T1000 (cell line): Measurements from ENCODE around the gene PPT2.
"Not testable (repeated sequence)": the region's sequence is repeated elsewhere in the genome, so short reads cannot be mapped to it uniquely, and the experiment has no call there.

Source experiments
- DNase-seq: peaks from one replicate; lab custom pipeline; 2025; ENCODE audit warnings: mixed read lengths; lab: John Stamatoyannopoulos, UW

The PPT2 gene

DNA sequence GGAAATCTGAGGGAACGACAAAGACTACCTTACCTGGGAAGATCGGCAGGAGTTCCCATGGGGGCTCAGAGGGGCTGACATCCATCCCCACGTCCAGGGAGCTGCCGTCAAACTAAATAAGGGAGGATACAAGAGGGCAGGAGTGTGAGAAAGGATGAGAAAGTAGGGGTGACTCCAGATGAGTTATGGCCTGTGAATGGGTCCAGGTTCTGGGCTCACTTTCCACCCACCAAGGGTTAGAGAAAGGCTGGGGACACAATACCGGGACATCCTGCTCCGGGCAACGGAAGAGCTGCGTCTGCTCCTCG, 26.6 kb upstream of the PPT2 start:
- DNase-seq = no peak

DNA sequence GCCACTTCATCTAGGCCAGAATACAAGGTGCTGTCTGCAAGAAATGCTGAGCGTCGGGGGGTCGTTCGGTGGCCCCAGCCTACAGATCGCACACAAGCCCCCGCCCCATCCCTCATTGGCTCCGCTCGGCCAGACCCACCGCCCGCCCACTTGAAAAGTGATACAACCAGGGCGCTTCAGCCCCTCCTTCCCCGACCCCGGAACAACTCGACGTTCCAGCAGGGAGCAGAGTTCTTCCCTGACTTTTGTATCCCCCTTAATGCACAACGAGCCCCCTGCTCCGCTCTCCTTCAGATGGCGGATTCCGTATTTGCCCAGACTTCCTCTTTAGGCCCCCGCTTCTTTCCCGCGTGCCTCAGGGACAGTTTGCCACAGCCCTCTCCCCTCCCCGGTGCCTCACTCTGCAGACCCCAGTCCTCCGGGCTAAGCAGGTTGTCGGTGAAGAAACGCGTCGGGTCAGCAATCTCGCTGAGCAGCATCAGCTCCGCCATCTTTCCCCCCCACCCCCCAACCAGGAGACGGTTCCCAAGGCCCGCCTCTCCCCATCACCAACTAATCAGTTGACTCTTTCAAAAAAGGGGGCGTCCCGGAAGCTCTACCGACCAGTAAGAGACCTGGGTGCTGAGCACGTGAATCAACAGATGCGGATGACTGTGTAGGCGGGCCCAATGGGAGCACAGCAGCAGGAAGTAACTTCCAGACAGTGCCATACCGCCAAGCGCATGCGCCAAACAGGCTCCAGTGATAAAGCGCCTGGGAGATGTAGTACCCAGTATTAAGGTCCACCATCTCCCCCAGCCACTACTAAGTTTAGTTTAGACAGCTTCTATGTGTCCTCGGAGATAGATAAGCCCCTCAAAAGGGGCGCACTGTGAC, 26.0 kb upstream of the PPT2 start, which contains the start of gene ATF6B:
ATF6B (minus strand) TSS at position 530 of the 876 bp plus-strand sequence; CDS start at position 491, 39 bp downstream.
- peak; percentile 95 for DNase-seq

DNA sequence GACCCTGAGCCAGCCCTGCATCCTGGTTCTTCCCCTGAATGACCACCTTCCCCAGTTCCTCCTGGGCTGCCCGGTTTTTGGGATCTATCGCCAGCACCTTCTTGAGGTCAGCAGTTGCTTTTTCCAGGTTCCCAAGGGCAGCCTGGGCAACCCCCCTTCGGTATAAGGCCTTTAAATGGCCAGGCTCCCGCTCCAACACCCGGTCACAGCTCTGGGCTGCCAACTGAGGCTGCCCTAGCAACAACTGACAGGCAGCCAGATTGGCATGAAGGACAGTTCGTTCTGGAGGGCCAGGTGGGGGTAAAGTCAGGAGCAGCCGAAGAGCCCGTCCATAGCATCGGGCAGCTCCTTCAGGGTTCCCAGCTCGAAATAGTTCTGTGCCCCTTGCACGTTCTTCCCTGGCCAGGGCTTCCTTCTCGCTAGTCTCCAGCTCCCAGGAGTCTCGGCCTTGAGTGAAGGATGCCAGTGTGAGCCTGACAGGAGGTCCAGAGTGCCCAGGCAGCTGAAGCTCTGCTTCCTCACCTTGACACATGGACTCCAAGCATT, 25.1 kb upstream of the PPT2 start:
- DNase-seq = no peak

DNA sequence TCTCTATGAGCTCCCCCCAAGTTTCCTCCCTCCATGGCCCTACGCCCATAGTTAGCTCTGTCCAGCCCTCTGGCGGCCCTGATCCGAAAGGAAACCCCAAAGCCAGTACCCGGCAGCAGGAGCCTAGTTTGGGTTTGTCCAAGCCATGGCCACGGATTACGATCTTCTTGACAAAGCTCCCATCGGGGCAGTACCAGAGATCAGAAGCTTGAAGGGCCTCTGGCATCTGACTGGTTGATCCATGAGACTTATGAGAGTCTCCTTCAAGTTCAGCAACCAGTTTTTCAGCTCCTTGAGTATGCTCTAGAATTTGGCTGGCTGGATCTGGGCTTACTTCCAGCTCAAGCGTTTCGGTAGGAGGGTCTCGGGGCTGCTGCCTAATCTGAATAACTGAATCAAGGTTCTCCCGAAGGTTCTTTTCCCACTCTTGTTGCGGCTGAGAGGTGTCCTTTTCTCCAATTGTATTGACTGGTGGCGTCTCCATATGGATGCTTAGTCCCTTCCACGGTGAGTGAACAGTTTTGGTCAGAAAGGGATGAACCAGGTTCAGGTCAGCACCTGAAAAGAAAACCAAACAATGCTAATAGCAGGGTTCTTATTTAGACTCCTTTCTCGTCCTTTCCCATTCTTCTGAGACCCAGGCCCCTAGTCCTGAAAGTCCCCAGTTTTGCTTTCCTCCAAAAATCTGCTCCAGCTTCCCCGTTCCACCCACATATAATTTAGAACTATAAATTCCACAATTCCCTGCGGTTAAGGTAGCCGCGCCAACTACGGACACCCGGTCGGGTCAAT, 24.4 kb upstream of the PPT2 start:
- no peak for DNase-seq

DNA sequence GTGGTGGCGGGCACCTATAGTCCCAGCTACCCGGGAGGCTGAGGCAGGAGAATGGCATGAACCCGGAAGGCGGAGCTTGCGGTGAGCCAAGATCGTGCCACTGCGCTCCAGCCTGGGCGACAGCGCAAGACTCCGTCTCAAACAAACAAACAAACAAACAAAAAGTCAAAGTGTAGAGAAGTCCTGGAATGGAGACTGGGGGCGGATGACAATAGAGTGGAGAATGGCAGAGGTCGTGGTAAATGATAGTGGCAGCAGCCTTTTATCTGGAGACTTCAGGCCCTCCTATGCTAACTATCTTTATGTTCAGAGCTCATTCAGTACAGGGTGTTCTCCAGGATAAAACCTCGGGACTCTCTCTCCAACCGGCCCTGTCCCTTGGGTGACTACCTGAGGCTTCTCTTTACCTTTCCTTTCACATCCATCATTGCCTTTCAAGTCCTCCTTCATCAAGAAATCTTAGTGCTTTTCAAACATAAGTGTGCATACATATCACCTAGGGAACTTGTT, 22.4 kb upstream of the PPT2 start:
- no peak for DNase-seq

DNA sequence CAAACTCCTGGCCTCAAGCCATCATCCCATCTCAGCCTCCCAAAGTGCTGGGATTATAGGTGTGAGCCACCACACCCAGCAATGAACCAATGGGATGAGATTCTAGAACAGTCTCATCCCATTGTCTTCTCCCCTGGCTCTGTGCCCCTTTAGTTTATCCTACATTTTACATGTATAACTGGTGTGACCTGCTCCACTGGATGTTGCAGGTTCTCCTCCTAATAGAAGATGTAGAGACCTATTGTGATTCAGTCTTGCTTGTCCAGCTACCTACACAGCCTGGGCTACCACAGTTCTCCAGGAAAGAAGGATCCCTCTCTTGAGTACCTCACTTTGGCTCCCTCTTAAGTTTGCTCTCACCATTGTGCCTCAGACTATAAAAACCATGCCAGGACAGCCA, 21.8 kb upstream of the PPT2 start:
- DNase-seq = no peak

DNA sequence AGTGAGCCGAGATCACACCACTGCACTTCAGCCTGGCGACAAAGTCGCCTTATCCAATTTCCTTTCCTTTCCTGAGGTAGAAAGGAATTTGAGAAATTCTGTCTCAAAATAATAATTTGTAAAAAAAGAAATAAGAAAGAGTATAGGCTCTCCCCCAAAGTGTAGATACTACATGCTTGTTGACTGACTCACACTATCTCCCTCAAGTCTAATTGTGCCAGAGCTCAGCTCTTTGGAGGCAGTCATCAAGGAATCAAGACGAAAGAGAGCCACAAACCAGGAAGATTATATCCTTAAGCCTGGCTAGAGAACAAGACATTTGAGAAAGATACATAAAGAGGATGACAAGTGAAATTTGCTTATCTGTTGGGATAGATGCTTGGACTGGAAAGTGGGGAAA, 20.2 kb upstream of the PPT2 start:
- no peak for DNase-seq

DNA sequence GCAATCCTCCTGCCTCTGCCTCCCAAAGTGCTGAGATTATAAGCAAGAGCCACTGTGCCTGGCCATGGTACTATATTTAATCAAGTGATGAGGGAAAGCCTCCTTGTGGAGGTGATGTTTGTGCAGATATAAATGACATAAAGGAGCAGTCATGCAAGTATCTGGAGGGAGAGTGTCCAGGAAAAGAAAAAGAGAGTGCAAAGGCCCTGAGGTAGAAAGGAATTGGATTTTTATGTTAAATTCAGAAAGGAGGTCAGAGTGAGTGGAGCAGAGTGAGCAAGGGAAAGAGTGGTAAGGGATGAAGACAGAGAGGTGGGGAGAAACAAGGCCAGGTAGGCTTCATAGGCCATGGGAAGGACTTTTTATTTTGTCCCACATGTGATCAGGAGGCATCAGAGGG, 16.5 kb upstream of the PPT2 start:
- no peak for DNase-seq

DNA sequence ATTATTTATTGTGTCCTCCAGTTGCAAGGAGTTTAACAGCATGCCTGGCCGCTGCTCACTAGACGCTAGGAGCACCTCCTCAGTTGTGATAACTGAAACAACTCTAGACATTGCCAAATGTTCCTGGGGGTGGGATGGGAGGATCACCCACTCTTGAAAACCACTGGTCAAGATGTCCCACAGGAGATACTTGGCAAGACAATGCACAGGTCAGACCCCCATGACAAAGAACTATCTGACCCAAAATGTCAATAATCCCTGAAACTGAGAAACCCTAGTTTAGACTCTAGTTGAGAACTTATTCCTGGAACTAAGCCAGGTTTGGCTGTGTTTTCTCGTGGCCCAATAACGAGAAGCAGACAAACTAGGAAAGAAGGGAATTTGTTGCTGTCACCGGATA, 14.4 kb upstream of the PPT2 start:
- no peak for DNase-seq

DNA sequence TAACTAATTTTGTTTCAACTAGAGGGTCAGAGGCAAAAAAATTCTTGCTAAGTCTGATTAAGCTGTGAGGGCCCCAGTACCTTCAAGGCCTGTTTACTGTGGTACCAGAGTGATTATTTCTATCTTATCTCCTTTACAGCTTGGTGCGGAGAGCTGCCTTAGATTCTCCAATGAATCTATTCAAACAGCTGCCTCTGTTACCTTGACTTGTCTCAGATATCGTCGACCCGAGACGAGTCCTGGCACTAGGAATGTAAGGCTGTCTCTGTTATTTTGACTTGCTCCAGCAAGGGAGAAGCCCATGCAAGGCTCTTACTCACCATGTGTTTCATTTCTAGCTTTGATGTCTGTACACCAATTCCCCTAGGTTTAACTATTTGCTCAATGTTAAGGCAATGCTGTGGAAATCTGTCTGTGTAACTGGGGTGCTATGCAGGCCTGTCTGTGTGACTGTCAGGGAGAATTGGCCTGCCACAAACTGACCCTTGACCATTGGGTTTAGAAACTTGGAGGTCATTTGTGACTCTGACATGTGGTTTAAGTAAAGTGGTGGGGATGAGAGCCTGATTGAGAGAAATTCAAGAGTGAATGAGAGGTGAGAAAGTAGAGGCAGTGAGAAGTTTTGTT, 13.4 kb upstream of the PPT2 start:
- DNase-seq = no peak

DNA sequence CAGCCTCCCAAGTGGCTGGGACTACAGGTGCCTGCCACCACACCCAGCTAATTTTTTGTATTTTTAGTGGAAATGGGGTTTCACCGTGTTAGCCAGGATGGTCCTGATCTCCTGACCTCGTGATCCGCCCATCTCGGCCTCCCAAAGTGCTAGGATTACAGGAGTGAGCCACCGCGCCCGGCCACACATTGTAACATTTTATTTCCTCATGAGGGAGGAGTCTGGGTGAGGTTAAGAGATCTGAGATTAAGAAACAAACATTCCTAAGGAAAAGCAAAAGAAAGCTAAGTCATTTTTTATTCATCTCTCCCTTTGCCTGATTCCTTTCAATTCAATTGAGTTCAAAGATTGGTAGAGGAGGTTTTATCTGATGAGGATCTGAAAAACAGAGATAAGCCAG, 9.7 kb upstream of the PPT2 start:
- not testable (repeated sequence) for DNase-seq

DNA sequence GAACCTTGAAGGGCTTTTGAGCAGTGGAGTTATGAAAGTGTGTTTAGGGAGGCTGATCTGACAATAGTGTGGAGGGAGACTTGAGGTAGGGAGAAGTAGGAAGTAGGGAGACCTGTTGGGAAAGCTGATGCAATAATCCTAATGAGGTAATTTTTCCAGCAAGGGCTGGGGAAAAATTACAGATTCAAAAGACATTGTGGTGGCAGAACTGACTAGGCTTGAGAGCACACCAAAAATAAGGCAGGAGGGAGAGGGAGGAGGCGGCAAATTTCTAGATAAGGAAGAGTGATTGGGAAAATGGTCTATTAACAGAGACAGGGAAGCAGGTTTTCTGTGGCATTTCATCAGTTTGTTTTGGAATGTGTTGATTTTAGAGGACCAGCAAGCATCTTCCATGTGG, 7.7 kb upstream of the PPT2 start:
- no peak for DNase-seq

DNA sequence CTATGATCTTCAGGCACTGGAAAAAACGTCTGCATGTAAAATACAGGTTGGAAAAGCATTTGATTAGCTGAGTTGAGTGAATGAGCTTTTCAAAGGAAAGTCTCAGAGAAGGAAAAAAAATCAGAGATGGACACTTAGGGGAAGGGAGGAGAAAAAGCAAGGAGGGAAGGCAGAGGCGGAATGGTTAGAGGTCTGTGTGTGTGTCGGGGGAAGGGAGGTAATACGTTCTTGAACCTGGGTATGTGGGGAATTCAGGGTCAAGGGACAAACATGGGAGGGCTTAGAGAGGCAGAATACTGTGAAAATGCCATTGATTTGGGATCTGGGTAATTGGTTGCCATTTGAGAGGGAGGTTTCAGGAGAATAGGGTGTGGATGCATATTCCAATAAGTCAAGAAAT, 7.3 kb upstream of the PPT2 start:
- DNase-seq = no peak

DNA sequence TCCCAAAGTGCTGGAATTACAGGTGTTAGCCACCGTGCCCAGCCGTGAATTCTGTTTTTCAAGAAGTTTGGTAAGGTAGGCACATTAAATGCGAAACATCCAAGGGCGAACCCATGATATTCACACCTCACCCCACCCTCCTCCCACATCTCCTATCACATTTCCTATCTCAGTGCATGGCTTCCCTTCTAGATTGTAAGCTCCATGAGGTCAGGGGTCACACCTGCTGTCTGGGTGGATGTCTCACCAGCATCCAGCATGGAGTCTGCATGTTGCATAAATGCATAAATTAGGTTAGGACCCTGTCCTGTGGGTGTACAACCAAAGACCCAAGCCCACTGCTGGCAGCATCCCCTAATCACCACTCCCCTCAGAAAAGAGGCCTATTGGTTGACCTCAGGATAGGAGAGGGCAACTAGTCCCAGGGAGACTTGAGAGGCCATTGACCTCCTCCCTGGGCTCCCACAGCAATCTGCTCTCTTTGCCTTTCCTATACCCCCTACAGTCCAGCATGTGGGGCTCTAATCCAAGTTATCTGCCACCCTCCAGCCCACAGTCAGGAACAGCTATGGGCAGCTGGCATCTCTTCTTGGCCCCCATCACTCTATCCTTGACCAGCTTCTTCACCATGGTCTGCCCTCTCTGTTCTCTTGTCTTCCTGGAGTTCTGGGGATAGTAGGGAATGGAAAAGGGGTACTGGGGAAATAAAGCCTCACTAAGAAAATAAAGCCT, 6.4 kb upstream of the PPT2 start:
- no peak for DNase-seq

DNA sequence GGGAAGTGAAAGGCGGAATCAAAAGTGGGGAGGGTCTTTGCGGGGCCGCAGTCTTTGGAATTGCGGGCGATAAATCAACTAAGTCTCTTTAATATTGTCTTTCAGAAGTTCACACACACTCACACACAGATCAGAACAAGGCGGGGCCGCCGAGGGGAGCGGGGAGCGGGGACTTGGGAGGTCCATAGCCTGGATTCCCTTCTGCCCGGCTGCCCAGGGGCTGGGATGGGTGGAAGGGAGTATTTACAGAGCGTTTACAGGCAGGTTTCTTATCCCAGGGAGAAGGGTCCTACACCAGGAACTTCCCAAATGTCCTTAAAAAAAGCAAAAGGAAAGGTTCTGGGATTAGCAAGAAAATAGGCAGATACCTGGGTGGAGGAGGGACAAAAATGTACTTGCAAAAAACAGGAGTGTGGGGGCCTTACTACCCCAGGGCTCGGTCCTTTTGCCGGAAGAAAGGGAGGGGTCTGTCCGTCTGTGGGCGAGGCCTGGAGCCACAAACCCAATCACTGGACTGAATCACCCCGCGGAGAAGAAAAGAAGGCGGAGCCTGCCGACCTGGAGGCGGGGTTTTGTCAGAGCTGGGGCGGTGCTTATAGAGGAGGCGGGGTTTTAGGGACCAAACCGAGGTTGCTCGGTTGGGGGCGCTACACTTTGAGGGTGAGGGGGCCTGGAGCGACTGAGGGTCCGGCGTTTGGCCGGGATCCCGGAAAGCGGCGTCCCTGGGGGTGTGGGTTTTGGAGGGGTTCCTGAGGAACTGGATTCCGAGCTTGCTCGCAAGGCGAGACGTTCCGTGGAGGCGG, 5.5 kb upstream of the PPT2 start:
- DNase-seq = no peak

DNA sequence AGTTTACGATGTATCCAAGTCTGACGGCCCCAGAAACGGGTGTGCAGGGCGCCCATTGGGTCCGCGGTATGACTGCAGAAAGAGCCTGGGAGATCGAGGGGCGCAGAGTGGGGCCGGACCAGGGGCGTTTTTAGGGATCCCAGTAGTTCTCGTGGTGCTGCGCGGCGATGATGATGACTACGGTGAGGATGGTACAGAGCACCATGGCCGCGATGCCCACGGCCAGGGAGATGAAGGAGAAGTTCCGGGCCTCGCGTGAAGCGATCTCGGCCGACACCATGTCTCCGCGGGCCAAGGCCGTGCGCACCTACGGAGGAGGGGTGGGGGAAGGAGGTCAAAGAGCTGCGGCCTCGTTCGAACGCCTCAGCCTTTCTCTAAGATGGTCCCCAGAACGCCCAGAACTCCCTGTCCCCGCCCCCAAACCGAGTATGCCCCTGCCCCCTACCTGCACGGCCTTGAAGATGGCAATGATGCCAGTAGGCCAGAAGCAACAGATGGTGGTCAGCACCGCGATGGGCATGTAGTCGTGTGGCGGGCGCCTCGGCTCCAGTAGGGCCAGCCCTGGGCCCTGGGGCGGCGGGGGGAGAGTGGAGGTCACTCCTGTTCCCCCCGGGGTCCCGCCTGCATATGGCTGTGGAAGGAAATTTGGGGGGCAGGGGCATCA, 4.7 kb upstream of the PPT2 start:
- no peak for DNase-seq

DNA sequence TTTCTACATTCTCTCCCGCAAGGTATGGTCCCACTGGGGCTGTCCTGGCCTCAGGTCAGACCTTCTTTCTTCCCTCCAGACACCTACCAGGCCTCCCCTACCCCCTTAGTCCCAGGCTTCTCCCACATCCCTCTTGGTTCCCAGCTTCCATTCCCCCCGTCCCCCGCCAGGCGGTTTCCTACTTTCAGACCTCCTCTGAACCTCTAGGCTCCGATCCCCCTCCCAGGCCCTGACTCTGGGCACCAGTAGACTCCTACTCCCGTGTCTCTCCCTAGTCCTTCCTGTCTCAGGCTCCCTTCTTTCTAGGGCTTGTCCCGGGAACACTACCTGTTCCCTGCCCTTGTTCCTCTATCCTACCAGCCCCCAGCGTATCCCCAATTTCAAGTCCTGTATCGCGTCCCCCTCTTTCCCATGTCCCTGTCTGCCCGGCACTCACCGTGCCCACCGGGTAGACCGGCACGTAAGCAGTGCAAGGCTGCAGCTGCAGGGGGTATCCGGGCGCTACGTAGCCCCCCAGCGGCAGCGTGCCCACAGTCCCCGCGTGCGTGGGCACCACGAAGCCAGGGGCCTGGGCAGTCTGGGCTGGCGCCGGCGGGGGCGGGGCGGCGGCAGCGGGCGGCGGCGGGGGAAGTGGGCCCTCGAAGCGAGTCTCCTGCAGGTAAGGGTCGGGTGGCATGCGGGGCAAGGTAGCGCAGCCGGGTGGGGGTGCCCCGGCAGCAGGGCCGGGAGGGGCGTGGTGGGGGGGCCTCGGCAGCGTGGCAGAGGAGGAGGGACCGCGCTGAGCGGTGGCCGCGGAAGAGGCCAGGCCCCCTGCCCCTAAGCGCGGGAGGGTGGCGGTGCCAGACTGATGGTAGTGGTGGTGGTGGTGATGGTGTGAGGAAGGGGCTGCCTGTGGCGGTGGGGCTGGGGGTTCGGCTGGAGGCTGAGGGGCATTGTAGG, 3.7 kb upstream of the PPT2 start:
- DNase-seq = no peak

DNA sequence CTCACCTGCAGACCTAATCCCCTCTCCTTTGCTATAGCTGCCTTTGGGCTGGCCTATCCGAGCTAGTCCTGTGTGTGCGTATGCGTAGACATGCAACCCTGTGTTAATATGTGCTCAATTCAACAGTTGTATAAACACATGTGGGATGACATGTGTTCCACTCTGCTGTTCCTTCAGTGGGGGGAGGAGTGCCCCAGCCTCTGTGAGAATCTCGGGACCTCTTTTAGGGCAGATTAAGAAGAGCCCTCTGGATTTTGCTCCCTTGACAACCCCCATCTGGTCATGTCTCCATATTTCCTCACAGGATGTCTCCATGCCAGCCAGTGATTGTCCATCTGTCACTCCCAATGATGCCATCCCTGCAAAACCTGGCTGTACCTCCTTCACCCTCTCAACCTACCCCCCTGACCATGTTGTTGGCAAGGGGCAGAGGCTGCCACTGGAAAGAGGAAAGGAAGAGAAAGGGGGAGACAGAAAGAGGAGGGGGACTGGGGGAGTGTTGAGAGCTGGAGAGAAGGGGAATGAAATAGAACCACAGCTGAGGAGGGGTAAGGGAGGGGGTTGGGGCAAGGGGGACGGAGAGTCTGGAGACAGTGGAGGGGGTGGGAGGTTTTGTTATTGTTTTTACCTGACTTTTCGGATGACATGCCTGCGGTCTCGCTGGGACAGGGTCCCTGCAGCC, 2.6 kb upstream of the PPT2 start:
- no peak for DNase-seq
